ENCODE results near the gene MANEAL.

Gene MANEAL

GRCh38 chr1:37845786-37846185, 52.1 kb downstream of the MANEAL start:
- H3K36me3 ChIP-seq (ENCODE audit: control insufficient read depth in 2 of 2, insufficient read depth in 1 of 2, low read length in 2 of 2), result peaks cover 4 to 53% of the 10 kb centered on the region in 2 experiments; a peak in 2 of 3 replicates
- TF ChIP-seq ZNF785 (tag by site-specific recombination; IDR thresholded peaks at IDR 0.05), result no peak
- no peak for TF ChIP-seq ZNF174 (tag by site-specific recombination; IDR thresholded peaks at IDR 0.05)
- TF ChIP-seq, protein P1, sequence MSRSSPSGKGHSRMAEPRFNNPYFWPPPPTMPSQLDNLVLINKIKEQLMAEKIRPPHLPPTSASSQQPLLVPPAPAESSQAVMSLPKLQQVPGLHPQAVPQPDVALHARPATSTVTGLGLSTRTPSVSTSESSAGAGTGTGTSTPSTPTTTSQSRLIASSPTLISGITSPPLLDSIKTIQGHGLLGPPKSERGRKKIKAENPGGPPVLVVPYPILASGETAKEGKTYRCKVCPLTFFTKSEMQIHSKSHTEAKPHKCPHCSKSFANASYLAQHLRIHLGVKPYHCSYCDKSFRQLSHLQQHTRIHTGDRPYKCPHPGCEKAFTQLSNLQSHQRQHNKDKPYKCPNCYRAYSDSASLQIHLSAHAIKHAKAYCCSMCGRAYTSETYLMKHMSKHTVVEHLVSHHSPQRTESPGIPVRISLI (tag by site-specific recombination; IDR thresholded peaks at IDR 0.05), result no peak
- TF ChIP-seq ZNF664 (tag by site-specific recombination; IDR thresholded peaks at IDR 0.05), result no peak
- no peak for TF ChIP-seq ZNF792 (tag by site-specific recombination; IDR thresholded peaks at IDR 0.05)
- TF ChIP-seq, protein P2, sequence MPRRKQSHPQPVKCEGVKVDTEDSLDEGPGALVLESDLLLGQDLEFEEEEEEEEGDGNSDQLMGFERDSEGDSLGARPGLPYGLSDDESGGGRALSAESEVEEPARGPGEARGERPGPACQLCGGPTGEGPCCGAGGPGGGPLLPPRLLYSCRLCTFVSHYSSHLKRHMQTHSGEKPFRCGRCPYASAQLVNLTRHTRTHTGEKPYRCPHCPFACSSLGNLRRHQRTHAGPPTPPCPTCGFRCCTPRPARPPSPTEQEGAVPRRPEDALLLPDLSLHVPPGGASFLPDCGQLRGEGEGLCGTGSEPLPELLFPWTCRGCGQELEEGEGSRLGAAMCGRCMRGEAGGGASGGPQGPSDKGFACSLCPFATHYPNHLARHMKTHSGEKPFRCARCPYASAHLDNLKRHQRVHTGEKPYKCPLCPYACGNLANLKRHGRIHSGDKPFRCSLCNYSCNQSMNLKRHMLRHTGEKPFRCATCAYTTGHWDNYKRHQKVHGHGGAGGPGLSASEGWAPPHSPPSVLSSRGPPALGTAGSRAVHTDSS (tag by site-specific recombination; IDR thresholded peaks at IDR 0.05), result no peak
- TF ChIP-seq ZNF658 (tag by site-specific recombination; IDR thresholded peaks at IDR 0.05), result no peak
- TF ChIP-seq ZNF426 (tag by site-specific recombination; IDR thresholded peaks at IDR 0.05), result no peak
- TF ChIP-seq ZNF132 (tag by site-specific recombination; IDR thresholded peaks at IDR 0.05; ENCODE audit: borderline replicate concordance), result no peak
- TF ChIP-seq ZNF747 (tag by site-specific recombination; IDR thresholded peaks at IDR 0.05), result no peak
- TF ChIP-seq ZNF148 (tag by site-specific recombination; IDR thresholded peaks at IDR 0.05; ENCODE audit: borderline replicate concordance), result no peak
- no peak for TF ChIP-seq ZNF274 (IDR thresholded peaks at IDR 0.05; ENCODE audit: low read length)
- TF ChIP-seq ZNF274 (tag by site-specific recombination; IDR thresholded peaks at IDR 0.05; ENCODE audit: borderline replicate concordance), result no peak
- TF ChIP-seq ZNF48 (tag by site-specific recombination; IDR thresholded peaks at IDR 0.05), result no peak
- TF ChIP-seq ZNF776 (tag by site-specific recombination; IDR thresholded peaks at IDR 0.05; ENCODE audit: borderline replicate concordance), result no peak
- H3K9me3 ChIP-seq (ENCODE audit: control insufficient read depth, insufficient read depth, low read depth, low read length), result no peaks in the 10 kb centered on the region
- ChIA-PET POLR2A (interaction anchor here (1.0 kb wide), 1 partner anchor 8 kb away, joined by 4 read pairs; no protein-coding TSS in a partner anchor), CTCF (interaction anchor here (0.7 kb wide), 1 partner anchor 14 kb away, joined by 3 read pairs; the partner anchor contains the start of gene MTF1)
- H3K4me1 ChIP-seq (ENCODE audit: control insufficient read depth, insufficient read depth, low read length), result no peaks in the 10 kb centered on the region
- H3K4me3 ChIP-seq (ENCODE audit: low read depth, low read length), result no peak overlapping the region
- H3K27ac ChIP-seq (ENCODE audit: extremely low read depth, low read depth, low read length), result no peak overlapping the region

GRCh38 chr1:37846647-37847339, 53.1 kb downstream of the MANEAL start:
- CTCF ChIA-PET, result interaction anchor here (0.6 to 0.7 kb wide), 2 partner anchors 13 to 14 kb away, joined by 3 read pairs; partner anchors contain the start of gene MTF1
- Histone ChIP-seq H3K4me1 (ENCODE audit: control insufficient read depth, insufficient read depth, low read length) (no peaks in the 10 kb centered on the region), H3K9me3 (ENCODE audit: control insufficient read depth, insufficient read depth, low read depth, low read length) (no peaks in the 10 kb centered on the region), H3K36me3 (ENCODE audit: control insufficient read depth in 2 of 2, insufficient read depth in 1 of 2, low read length in 2 of 2) (peaks cover 4 to 48% of the 10 kb centered on the region in 2 experiments; a peak in 2 of 3 replicates), H3K4me3 (ENCODE audit: low read depth, low read length) (no peak overlapping the region), H3K27ac (ENCODE audit: extremely low read depth, low read depth, low read length) (no peak overlapping the region)
- POLR2A ChIA-PET, result interaction anchor here (1.0 kb wide), 1 partner anchor 9 kb away, joined by 4 read pairs; no protein-coding TSS in a partner anchor
- no peak for TF ChIP-seq ZXDB (tag by site-specific recombination; IDR thresholded peaks at IDR 0.05)
- TF ChIP-seq, protein P3, sequence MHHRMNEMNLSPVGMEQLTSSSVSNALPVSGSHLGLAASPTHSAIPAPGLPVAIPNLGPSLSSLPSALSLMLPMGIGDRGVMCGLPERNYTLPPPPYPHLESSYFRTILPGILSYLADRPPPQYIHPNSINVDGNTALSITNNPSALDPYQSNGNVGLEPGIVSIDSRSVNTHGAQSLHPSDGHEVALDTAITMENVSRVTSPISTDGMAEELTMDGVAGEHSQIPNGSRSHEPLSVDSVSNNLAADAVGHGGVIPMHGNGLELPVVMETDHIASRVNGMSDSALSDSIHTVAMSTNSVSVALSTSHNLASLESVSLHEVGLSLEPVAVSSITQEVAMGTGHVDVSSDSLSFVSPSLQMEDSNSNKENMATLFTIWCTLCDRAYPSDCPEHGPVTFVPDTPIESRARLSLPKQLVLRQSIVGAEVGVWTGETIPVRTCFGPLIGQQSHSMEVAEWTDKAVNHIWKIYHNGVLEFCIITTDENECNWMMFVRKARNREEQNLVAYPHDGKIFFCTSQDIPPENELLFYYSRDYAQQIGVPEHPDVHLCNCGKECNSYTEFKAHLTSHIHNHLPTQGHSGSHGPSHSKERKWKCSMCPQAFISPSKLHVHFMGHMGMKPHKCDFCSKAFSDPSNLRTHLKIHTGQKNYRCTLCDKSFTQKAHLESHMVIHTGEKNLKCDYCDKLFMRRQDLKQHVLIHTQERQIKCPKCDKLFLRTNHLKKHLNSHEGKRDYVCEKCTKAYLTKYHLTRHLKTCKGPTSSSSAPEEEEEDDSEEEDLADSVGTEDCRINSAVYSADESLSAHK (tag by site-specific recombination; IDR thresholded peaks at IDR 0.05), result peak; percentile 48; the same call in 1 of the 2 replicates
- TF ChIP-seq ZNF610 (tag by site-specific recombination; IDR thresholded peaks at IDR 0.05; ENCODE audit: borderline replicate concordance), result no peak
- TF ChIP-seq HOXA7 (CRISPR knock-in tag; IDR thresholded peaks at IDR 0.05; ENCODE audit: borderline replicate concordance), result no peak
- TF ChIP-seq ZNF202 (tag by site-specific recombination; IDR thresholded peaks at IDR 0.05; ENCODE audit: borderline replicate concordance), result no peak
- no peak for TF ChIP-seq ZNF658 (tag by site-specific recombination; IDR thresholded peaks at IDR 0.05)
- TF ChIP-seq PRDM1 (tag by site-specific recombination; IDR thresholded peaks at IDR 0.05), result peak; percentile 71
- TF ChIP-seq ZNF747 (tag by site-specific recombination; IDR thresholded peaks at IDR 0.05), result no peak
- no peak for TF ChIP-seq ZNF664 (tag by site-specific recombination; IDR thresholded peaks at IDR 0.05)
- no peak for TF ChIP-seq KLF9 (tag by site-specific recombination; IDR thresholded peaks at IDR 0.05; ENCODE audit: low read depth)
- TF ChIP-seq ZNF140 (tag by site-specific recombination; IDR thresholded peaks at IDR 0.05), result no peak
- no peak for TF ChIP-seq ZNF791 (tag by site-specific recombination; IDR thresholded peaks at IDR 0.05)
- TF ChIP-seq ZFHX2 (tag by site-specific recombination; conservative IDR thresholded peaks at IDR 0.05), result no peak
